ENCODE data around the gene THADA.

Gene THADA

GRCh38 chr2:43367012-43367782 lies 228.6 kb downstream of the THADA start:
- Histone ChIP-seq H3K4me1 (ENCODE audit: insufficient read depth, insufficient read length) (no peaks in the 10 kb centered on the region), H3K9me3 (ENCODE audit: insufficient read depth, low read length) (no peaks in the 10 kb centered on the region), H3K9ac (ENCODE audit: insufficient read length, low read depth) (no peak overlapping the region), H3K36me3 (ENCODE audit: insufficient read depth, insufficient read length, low read length) (no peaks in the 10 kb centered on the region), H3K27me3 (ENCODE audit: insufficient read depth, insufficient read length) (no peaks in the 10 kb centered on the region), H3K4me3 (ENCODE audit: insufficient read length, low read depth) (no peak overlapping the region)
- TF ChIP-seq ZNF274 (IDR thresholded peaks at IDR 0.05; ENCODE audit: low read depth, low read length) (no peak), YY1 (IDR thresholded peaks at IDR 0.05; ENCODE audit: insufficient read depth, insufficient read length) (no peak), SUZ12 (IDR thresholded peaks at IDR 0.05; ENCODE audit: extremely low read depth, insufficient read depth, insufficient read length) (no peak)
- DNase-seq (ENCODE audit: low read depth, low spot score): no peak

- H3K36me3 ChIP-seq (ENCODE audit: insufficient read depth, insufficient read length, low read length): no peaks in the 10 kb centered on the region
- no peaks in the 10 kb centered on the region for H3K27me3 ChIP-seq (ENCODE audit: insufficient read depth, insufficient read length)
- no peak for TF ChIP-seq YY1 (IDR thresholded peaks at IDR 0.05; ENCODE audit: insufficient read depth, insufficient read length)
- TF ChIP-seq ZNF274 (IDR thresholded peaks at IDR 0.05; ENCODE audit: low read depth, low read length): no peak
- no peak for TF ChIP-seq SUZ12 (IDR thresholded peaks at IDR 0.05; ENCODE audit: extremely low read depth, insufficient read depth, insufficient read length)
- H3K4me1 ChIP-seq (ENCODE audit: insufficient read depth, insufficient read length): no peaks in the 10 kb centered on the region
- DNase-seq (ENCODE audit: low read depth, low spot score): no peak
- H3K9me3 ChIP-seq (ENCODE audit: insufficient read depth, low read length): no peaks in the 10 kb centered on the region
- no peak overlapping the region for H3K4me3 ChIP-seq (ENCODE audit: insufficient read length, low read depth)
- no peak overlapping the region for H3K9ac ChIP-seq (ENCODE audit: insufficient read length, low read depth)
Observed at GRCh38 chr2:43363120-43363519, 232.7 kb downstream of the THADA start.

- DNase-seq (ENCODE audit: low read depth, low spot score): no peak
- Histone ChIP-seq H3K9ac (ENCODE audit: insufficient read length, low read depth) (no peak overlapping the region), H3K4me3 (ENCODE audit: insufficient read length, low read depth) (no peak overlapping the region), H3K36me3 (ENCODE audit: insufficient read depth, insufficient read length, low read length) (no peaks in the 10 kb centered on the region), H3K4me1 (ENCODE audit: insufficient read depth, insufficient read length) (no peaks in the 10 kb centered on the region), H3K9me3 (ENCODE audit: insufficient read depth, low read length) (no peaks in the 10 kb centered on the region), H3K27me3 (ENCODE audit: insufficient read depth, insufficient read length) (no peaks in the 10 kb centered on the region)
- TF ChIP-seq SUZ12 (IDR thresholded peaks at IDR 0.05; ENCODE audit: extremely low read depth, insufficient read depth, insufficient read length) (no peak), ZNF274 (IDR thresholded peaks at IDR 0.05; ENCODE audit: low read depth, low read length) (no peak), YY1 (IDR thresholded peaks at IDR 0.05; ENCODE audit: insufficient read depth, insufficient read length) (no peak)
Observed at GRCh38 chr2:43361286-43361685, 234.6 kb downstream of the THADA start.

- Histone ChIP-seq H3K9ac (ENCODE audit: insufficient read length, low read depth) (no peak overlapping the region), H3K36me3 (ENCODE audit: insufficient read depth, insufficient read length, low read length) (no peaks in the 10 kb centered on the region), H3K4me3 (ENCODE audit: insufficient read length, low read depth) (no peak overlapping the region), H3K9me3 (ENCODE audit: insufficient read depth, low read length) (no peaks in the 10 kb centered on the region), H3K27me3 (ENCODE audit: insufficient read depth, insufficient read length) (no peaks in the 10 kb centered on the region), H3K4me1 (ENCODE audit: insufficient read depth, insufficient read length) (no peaks in the 10 kb centered on the region)
- no peak for TF ChIP-seq SUZ12 (IDR thresholded peaks at IDR 0.05; ENCODE audit: extremely low read depth, insufficient read depth, insufficient read length)
- TF ChIP-seq ZNF274 (IDR thresholded peaks at IDR 0.05; ENCODE audit: low read depth, low read length): no peak
- TF ChIP-seq YY1 (IDR thresholded peaks at IDR 0.05; ENCODE audit: insufficient read depth, insufficient read length): no peak
- no peak for DNase-seq (ENCODE audit: low read depth, low spot score)
Observed at GRCh38 chr2:43360137-43360536, 235.7 kb downstream of the THADA start.

- DNase-seq (ENCODE audit: low read depth, low spot score): no peak
- TF ChIP-seq SUZ12 (IDR thresholded peaks at IDR 0.05; ENCODE audit: extremely low read depth, insufficient read depth, insufficient read length) (no peak), ZNF274 (IDR thresholded peaks at IDR 0.05; ENCODE audit: low read depth, low read length) (no peak), YY1 (IDR thresholded peaks at IDR 0.05; ENCODE audit: insufficient read depth, insufficient read length) (no peak)
- H3K4me3 ChIP-seq (ENCODE audit: insufficient read length, low read depth): no peak overlapping the region
- no peaks in the 10 kb centered on the region for H3K36me3 ChIP-seq (ENCODE audit: insufficient read depth, insufficient read length, low read length)
- H3K27me3 ChIP-seq (ENCODE audit: insufficient read depth, insufficient read length): no peaks in the 10 kb centered on the region
- no peaks in the 10 kb centered on the region for H3K4me1 ChIP-seq (ENCODE audit: insufficient read depth, insufficient read length)
- no peak overlapping the region for H3K9ac ChIP-seq (ENCODE audit: insufficient read length, low read depth)
- no peaks in the 10 kb centered on the region for H3K9me3 ChIP-seq (ENCODE audit: insufficient read depth, low read length)
Observed at GRCh38 chr2:43358410-43359201, 237.2 kb downstream of the THADA start.

GRCh38 chr2:43356774-43357173 lies 239.1 kb downstream of the THADA start:
- no peak for DNase-seq (ENCODE audit: low read depth, low spot score)
- Histone ChIP-seq H3K4me1 (ENCODE audit: insufficient read depth, insufficient read length) (no peaks in the 10 kb centered on the region), H3K9ac (ENCODE audit: insufficient read length, low read depth) (no peak overlapping the region), H3K4me3 (ENCODE audit: insufficient read length, low read depth) (no peak overlapping the region), H3K27me3 (ENCODE audit: insufficient read depth, insufficient read length) (no peaks in the 10 kb centered on the region), H3K9me3 (ENCODE audit: insufficient read depth, low read length) (no peaks in the 10 kb centered on the region), H3K36me3 (ENCODE audit: insufficient read depth, insufficient read length, low read length) (no peaks in the 10 kb centered on the region)
- TF ChIP-seq YY1 (IDR thresholded peaks at IDR 0.05; ENCODE audit: insufficient read depth, insufficient read length) (no peak), ZNF274 (IDR thresholded peaks at IDR 0.05; ENCODE audit: low read depth, low read length) (no peak), SUZ12 (IDR thresholded peaks at IDR 0.05; ENCODE audit: extremely low read depth, insufficient read depth, insufficient read length) (no peak)

- H3K4me3 ChIP-seq (ENCODE audit: insufficient read length, low read depth): no peak overlapping the region
- no peaks in the 10 kb centered on the region for H3K36me3 ChIP-seq (ENCODE audit: insufficient read depth, insufficient read length, low read length)
- H3K9ac ChIP-seq (ENCODE audit: insufficient read length, low read depth): no peak overlapping the region
- no peaks in the 10 kb centered on the region for H3K4me1 ChIP-seq (ENCODE audit: insufficient read depth, insufficient read length)
- H3K9me3 ChIP-seq (ENCODE audit: insufficient read depth, low read length): no peaks in the 10 kb centered on the region
- DNase-seq (ENCODE audit: low read depth, low spot score): no peak
- TF ChIP-seq ZNF274 (IDR thresholded peaks at IDR 0.05; ENCODE audit: low read depth, low read length): no peak
- TF ChIP-seq YY1 (IDR thresholded peaks at IDR 0.05; ENCODE audit: insufficient read depth, insufficient read length): no peak
- TF ChIP-seq SUZ12 (IDR thresholded peaks at IDR 0.05; ENCODE audit: extremely low read depth, insufficient read depth, insufficient read length): no peak
- H3K27me3 ChIP-seq (ENCODE audit: insufficient read depth, insufficient read length): no peaks in the 10 kb centered on the region
Observed at GRCh38 chr2:43355399-43355798, 240.4 kb downstream of the THADA start.

All from NT2/D1 (cell line).